ENCODE results near the gene MEOX2.

GRCh38 chr7:15667991-15668390 lies 18.5 kb downstream of the MEOX2 start:
- TF ChIP-seq SMC3 (IDR thresholded peaks at IDR 0.05) = no peak
- TF ChIP-seq CTCF (IDR thresholded peaks at IDR 0.05) = no peak
- TF ChIP-seq CBX2 (IDR thresholded peaks at IDR 0.05; ENCODE audit: borderline replicate concordance, low read depth) = no peak

All from A549 (cell line).